GM12878 (cell line): ENCODE measurements around the gene GOLGA6L10. TPM values are rescaled to one million over a fixed set of nuclear protein-coding genes. Genes with fewer than 3 reads are reported as not detected.

Experiments
- ATAC-seq: fragments of 200-7000 bp; cut with Tn5 transposase; 3 replicates; pipeline ENCODE4 v1.9.1; 2020; ENCODE audit warnings: mild to moderate bottlenecking, moderate library complexity
- BruUV-seq: library from RNA; stranded (reverse); fragments of 400-500 nt; replicated peaks from 2 replicates; lab custom pipeline; 2021; lab: Mats Ljungman, UMichigan
- CTCF ChIA-PET: fragments of 300-600 bp; sonication (Branson Sonifier 250); formaldehyde crosslinking; extraction: SDS; loops from one replicate; lab custom pipeline; 2021; ENCODE audit warnings: inconsistent platforms; lab: Yijun Ruan, JAX
- POLR2A ChIA-PET: fragments of 350-600 bp; formaldehyde crosslinking; extraction: SDS; loops from one replicate; lab custom pipeline; 2021; ENCODE audit warnings: inconsistent platforms; lab: Charles Lee
- RAD21 ChIA-PET: fragments of 300-600 bp; sonication (Branson Sonifier 250); formaldehyde crosslinking; loops from one replicate; lab custom pipeline; 2023; ENCODE audit warnings: antibody characterized with exemption; ENCODE audit not compliant: unreplicated experiment; lab: Charles Lee
- SMC1A ChIA-PET: fragments of 300-600 bp; sonication (Branson Sonifier 250); formaldehyde crosslinking; loops from one replicate; lab custom pipeline; 2023; ENCODE audit not compliant: unreplicated experiment, uncharacterized antibody; lab: Charles Lee
- DNase-seq: peaks from one replicate; pipeline ENCODE4 v3.0.0-alpha.2; 2011; ENCODE audit warnings: low read depth, low spot score
- FAIRE-seq: peaks from 3 replicates; lab custom pipeline; 2011; peaks lifted over from hg19 to GRCh38; lab: Jason Lieb, UNC
- H2AFZ ChIP-seq: 2 replicates; pipeline ENCODE4 v1.6.0; 2011; ENCODE audit warnings: low read depth, low read length, control low read depth; ENCODE audit not compliant: control insufficient read depth
- H3K27ac ChIP-seq: 2 replicates; pipeline ENCODE4 v1.5.1; 2011; ENCODE audit warnings: control low read depth; ENCODE audit not compliant: control insufficient read depth, insufficient read depth
- H3K27me3 ChIP-seq, 2 experiments: replicated peaks in 1 of 2; 2 replicates each; pipeline versions ENCODE4 v1.6.0 to v1.6.1; 2011; ENCODE audit warnings: low read length in 1 of 2; ENCODE audit not compliant: control insufficient read depth in 2 of 2, insufficient read depth in 2 of 2
- H3K36me3 ChIP-seq, 2 experiments: 2 replicates each; pipeline ENCODE4 v1.5.1; 2011; ENCODE audit warnings: low read length in 1 of 2; ENCODE audit not compliant: control insufficient read depth in 2 of 2, insufficient read depth in 2 of 2
- H3K4me1 ChIP-seq: 2 replicates; pipeline ENCODE4 v1.6.1; 2011; ENCODE audit warnings: mild to moderate bottlenecking, low read length, moderate library complexity, mixed read lengths; ENCODE audit not compliant: control insufficient read depth, insufficient read depth
- H3K4me2 ChIP-seq: 2 replicates; pipeline ENCODE4 v1.6.0; 2011; ENCODE audit warnings: control low read depth; ENCODE audit not compliant: control insufficient read depth, insufficient read depth
- H3K4me3 ChIP-seq: fragments of 200-600 bp; sonication (generic); 2 replicates; pipeline ENCODE4 v1.5.1; 2016
- H3K79me2 ChIP-seq: 2 replicates; pipeline ENCODE4 v1.6.0; 2011; ENCODE audit warnings: low read length; ENCODE audit not compliant: control insufficient read depth, insufficient read depth
- H3K9ac ChIP-seq: 2 replicates; pipeline ENCODE4 v1.8.0; 2011; ENCODE audit warnings: low read length, control low read depth, mixed read lengths; ENCODE audit not compliant: control insufficient read depth, insufficient read depth
- H3K9me3 ChIP-seq: replicated peaks from 3 replicates; pipeline ENCODE4 v1.5.1; 2011; ENCODE audit warnings: mild to moderate bottlenecking, low read length; ENCODE audit not compliant: control insufficient read depth, insufficient read depth
- H4K20me1 ChIP-seq: 2 replicates; pipeline ENCODE4 v1.6.0; 2011; ENCODE audit not compliant: control insufficient read depth, insufficient read depth
- CBFB ChIP-seq: IDR thresholded peaks from 2 replicates; pipeline ENCODE4 v1.6.1; 2016; ENCODE audit warnings: antibody characterized with exemption, low read depth
- MEF2A ChIP-seq: IDR thresholded peaks from 2 replicates; pipeline ENCODE4 v1.6.1; 2011; ENCODE audit warnings: low read depth, mild to moderate bottlenecking, low read length, moderate library complexity; ENCODE audit not compliant: insufficient read depth
- POLR2A ChIP-seq: IDR thresholded peaks from 2 replicates; pipeline ENCODE4 v1.6.1; 2011; ENCODE audit warnings: low read depth, mild to moderate bottlenecking, low read length
- SMARCA5 ChIP-seq: fragments of 450-650 bp; IDR thresholded peaks from 2 replicates; pipeline ENCODE4 v1.6.1; 2017; ENCODE audit warnings: mild to moderate bottlenecking
- SPI1 ChIP-seq: IDR thresholded peaks from 2 replicates; pipeline ENCODE4 v1.6.1; 2011; ENCODE audit warnings: low read depth, mild to moderate bottlenecking, low read length, moderate library complexity, borderline replicate concordance; ENCODE audit not compliant: insufficient read depth
- WGBS: methylation state at CpG from one replicate; pipeline ENCODE4 v1.1.6; 2016; ENCODE audit warnings: low lambda C conversion rate; ENCODE audit not compliant: insufficient replicate concordance, insufficient coverage; ENCODE audit errors: missing lambda C conversion rate; 5-methylcytosine and 5-hydroxymethylcytosine counted together
- in situ Hi-C: fragments of 300-500 bp; cut with MboI; formaldehyde crosslinking; loops from 9 replicates; pipeline ENCODE4 v1.14.3; 2018; ENCODE audit warnings: mixed read lengths
- intact Hi-C: fragments of 100-400 bp; cut with micrococcal nuclease; formaldehyde crosslinking; loops from one replicate; pipeline ENCODE4 v1.14.2; 2022; ENCODE audit not compliant: unreplicated experiment
- polyA plus RNA-seq, 11 experiments: library from polyadenylated mRNA; depleted of rRNA in 4 of 11; unstranded in 6 of 11; stranded (reverse) in 5 of 11; fragments of >200 nt; fragmentation: Nextera tagmentation in 4 of 11; fragmentation: Illumina TruSeq in 1 of 11; extraction: Ambion mirVana in 4 of 11; extraction: Trizol in 1 of 11; gene quantifications; 1 replicate in 1 of 11; 2 replicates in 10 of 11; pipeline versions ENCODE4 v1.2.1 to v1.2.3, GENCODE V29; 2011 to 2016; ENCODE audit warnings: inconsistent platforms in 2 of 11, missing spikeins in 2 of 11, low read depth in 1 of 11
- total RNA-seq, 4 experiments: library from RNA; depleted of rRNA in 3 of 4; stranded (reverse); fragments of >200 nt in 3 of 4; fragmentation: Illumina TruSeq in 1 of 4; extraction: Trizol in 1 of 4; gene quantifications; 2 replicates each; pipeline versions ENCODE4 v1.2.1 to v1.2.3, GENCODE V29; 2013 to 2021

GOLGA6L10 gene
- total and polyA plus RNA-seq, 10 of the 15 experiments (the other 5 are each of a cell fraction or from before 2014, with no cell fraction given) = 0.68 to 6.7 (median 1.3) TPM

- no peak overlapping the region for H3K27ac ChIP-seq
- no peaks in the 10 kb centered on the region for H4K20me1 ChIP-seq
- H3K27me3 ChIP-seq = 0 out of 4 replicates have a peak, but pooled peaks cover 0 to 2% of the 10 kb centered on the region in 2 experiments
- CTCF ChIA-PET = no interaction called here
- H3K36me3 ChIP-seq = no peaks in the 10 kb centered on the region
- TF ChIP-seq POLR2A (peak; percentile 18; the same call in 1 of the 2 replicates), MEF2A (no peak)
- TF ChIP-seq, all 136 proteins: peak for 1
- peak overlapping the region; percentile 59 for H3K4me2 ChIP-seq
- no peak for DNase-seq
- no peak for FAIRE-seq
- H2AFZ ChIP-seq = peak overlapping the region; percentile 34
- peak; percentile 35 for ATAC-seq
- H3K79me2 ChIP-seq = no peaks in the 10 kb centered on the region
- intact Hi-C loops = no loop called here
- SMC1A ChIA-PET = no interaction called here
- H3K4me3 ChIP-seq = no peak overlapping the region; the same call in 1 of the 2 replicates
- BruUV-seq = no TSS peak
- no peaks in the 10 kb centered on the region for H3K4me1 ChIP-seq
- H3K9ac ChIP-seq = no peak overlapping the region
- 42% methylated on average over 41 of the region's 44 CpGs for WGBS
- RAD21 ChIA-PET = no interaction called here
- no peaks in the 10 kb centered on the region for H3K9me3 ChIP-seq
- POLR2A ChIA-PET = no interaction called here
- in situ Hi-C loops = no loop called here
Measured at GRCh38 chr15:82298520-82298919, 50.8 kb downstream of the GOLGA6L10 start.

DNA sequence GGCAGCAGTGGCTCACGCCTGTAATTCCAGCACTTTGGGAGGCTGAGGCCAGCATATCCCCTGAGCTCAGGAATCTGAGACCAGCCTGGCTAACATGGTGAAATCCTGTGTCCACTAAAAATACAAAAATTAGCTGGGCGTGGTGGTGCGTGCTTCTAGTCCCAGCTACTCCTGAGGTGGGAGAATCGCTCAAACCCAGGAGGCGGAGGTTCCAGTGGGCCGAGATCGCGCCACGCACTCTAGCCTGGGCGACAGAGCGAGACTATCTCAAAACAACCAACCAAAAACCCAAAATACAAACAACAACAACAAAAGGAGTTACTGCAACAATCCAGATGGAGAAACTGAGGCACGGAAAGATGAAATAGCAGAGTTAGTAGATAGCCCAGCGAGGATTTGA is 51.2 kb downstream of the GOLGA6L10 start:
- POLR2A ChIA-PET = no interaction called here
- H3K4me3 ChIP-seq = no peak overlapping the region; the same call in 1 of the 2 replicates
- H3K9ac ChIP-seq = no peak overlapping the region
- H3K27me3 ChIP-seq = no peaks in the 10 kb centered on the region
- TF ChIP-seq CBFB (no peak), SPI1 (no peak), SMARCA5 (no peak)
- TF ChIP-seq, all 136 proteins: peak for 0
- H3K9me3 ChIP-seq = no peaks in the 10 kb centered on the region
- CTCF ChIA-PET = no interaction called here
- H3K27ac ChIP-seq = no peak overlapping the region
- WGBS = 73% methylated on average over 13 of the region's 13 CpGs
- RAD21 ChIA-PET = no interaction called here
- DNase-seq (no peak), FAIRE-seq (no peak), ATAC-seq (no peak)
- no peaks in the 10 kb centered on the region for H3K36me3 ChIP-seq
- no peaks in the 10 kb centered on the region for H4K20me1 ChIP-seq
- intact Hi-C loops (no loop called here), in situ Hi-C loops (no loop called here)
- no peaks in the 10 kb centered on the region for H3K79me2 ChIP-seq
- H2AFZ ChIP-seq = no peak overlapping the region; the same call in 1 of the 2 replicates
- BruUV-seq = no TSS peak
- H3K4me1 ChIP-seq = no peaks in the 10 kb centered on the region
- SMC1A ChIA-PET = no interaction called here
- peak overlapping the region; percentile 59 for H3K4me2 ChIP-seq
